Transverse colon (tissue), 4 donors: Measurements from ENCODE around the gene MYCT1. TPM values are rescaled to one million over a fixed set of nuclear protein-coding genes. Genes with fewer than 3 reads are reported as not detected.
"Not testable (repeated sequence)": the region's sequence is repeated elsewhere in the genome, so short reads cannot be mapped to it uniquely, and the experiment has no call there.

Source experiments
- DNase-seq: peaks from one replicate; pipeline ENCODE4 v3.0.0-alpha.2; 2019
- H3K27ac ChIP-seq, 4 donors: fragments of 200-600 bp; sonication (generic); 2 replicates each; pipeline ENCODE4 v1.5.1; 2016 to 2018; ENCODE audit warnings: inconsistent platforms in 4 of 4
- H3K27me3 ChIP-seq: fragments of 200-600 bp; sonication (generic); 2 replicates; pipeline ENCODE4 v1.5.1; 2017; ENCODE audit warnings: inconsistent platforms
- H3K36me3 ChIP-seq, 4 donors: fragments of 200-600 bp; sonication (generic); 2 replicates each; pipeline ENCODE4 v1.5.1; 2017 to 2019; ENCODE audit warnings: inconsistent platforms in 4 of 4
- H3K4me1 ChIP-seq, 4 donors: fragments of 200-600 bp; sonication (generic); 2 replicates each; pipeline ENCODE4 v1.5.1; 2017 to 2020; ENCODE audit warnings: inconsistent platforms in 4 of 4
- H3K4me3 ChIP-seq, 4 donors: fragments of 200-600 bp; sonication (generic); 1 replicate in 1 of 4; 2 replicates in 3 of 4; pipeline versions ENCODE4 v1.5.1 to v1.6.1; 2017 to 2019; ENCODE audit warnings: inconsistent platforms in 4 of 4
- H3K9me3 ChIP-seq, 2 donors: fragments of 200-600 bp; sonication (generic); 2 replicates each; pipeline ENCODE4 v1.5.1; 2017 to 2019; ENCODE audit warnings: inconsistent platforms in 2 of 2
- CTCF ChIP-seq, 5 experiments: fragments of 200-600 bp in 3 of 5; fragments of 450-650 bp in 2 of 5; sonication (generic) in 3 of 5; IDR thresholded peaks; 1 replicate in 2 of 5; 2 replicates in 3 of 5; pipeline ENCODE4 v1.5.1; 2016 to 2017; ENCODE audit warnings: antibody characterized with exemption in 5 of 5, inconsistent platforms in 3 of 5, mild to moderate bottlenecking in 2 of 5, moderate library complexity in 1 of 5
- EP300 ChIP-seq: sonication (generic); formaldehyde crosslinking; IDR thresholded peaks from one replicate; pipeline ENCODE4 v1.6.1; 2017; ENCODE audit warnings: antibody characterized with exemption, low read depth
- POLR2A ChIP-seq: fragments of 450-650 bp; IDR thresholded peaks from one replicate; pipeline ENCODE4 v1.6.1; 2016; ENCODE audit warnings: antibody characterized with exemption, mild to moderate bottlenecking, moderate library complexity
- POLR2AphosphoS5 ChIP-seq, 3 donors: sonication (generic); formaldehyde crosslinking; IDR thresholded peaks; one replicate each; pipeline ENCODE4 v1.6.1; 2016; ENCODE audit warnings: antibody characterized with exemption in 3 of 3
- WGBS, 2 donors: methylation state at CpG; one replicate each; pipeline ENCODE4 v1.1.5; 2018; ENCODE audit warnings: low coverage in 1 of 2; 5-methylcytosine and 5-hydroxymethylcytosine counted together
- in situ Hi-C, 4 donors: fragments of 200-750 bp; cut with MboI; loops; one replicate each; pipeline versions ENCODE4 v1.15.0 to v1.15.1; 2017; ENCODE audit warnings: low sequenced_read_pairs in 3 of 4, low pct_ligation_motif_present in 1 of 4, low pct_unique_long_range_greater_than_20kb in 1 of 4
- intact Hi-C: fragments of 100-400 bp; cut with DNase I; formaldehyde crosslinking; loops from one replicate; pipeline ENCODE4 v1.15.1; 2023; ENCODE audit warnings: low total_unique reads
- total RNA-seq, 4 donors: library from RNA; depleted of rRNA; stranded (reverse); fragments of >200 nt; gene quantifications; one replicate each; pipeline ENCODE4 v1.1.0, GENCODE V29; 2016

MYCT1 gene
- total RNA-seq, 4 donors from 2014 or later: 0.20 to 2.4 (median 2.3) TPM; not detected in 1

DNA sequence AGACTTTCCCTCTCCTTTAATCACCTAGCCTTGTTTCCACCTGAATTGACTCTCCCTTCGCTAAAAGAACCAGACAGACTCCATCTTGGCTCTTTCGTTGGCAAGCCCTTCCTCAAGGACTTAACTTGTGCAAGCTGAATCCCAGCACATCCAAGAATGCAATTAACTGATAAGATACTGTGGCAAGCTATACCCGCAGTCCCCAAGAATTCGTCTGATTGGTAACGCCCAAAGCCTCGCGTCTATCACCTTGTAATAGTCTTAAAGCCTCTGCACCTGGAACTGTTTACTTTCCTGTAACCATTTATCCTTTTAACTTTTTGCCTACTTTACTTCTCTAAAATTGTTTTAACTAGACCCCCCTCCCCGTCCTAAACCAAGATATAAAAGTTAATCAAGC is 15.6 kb upstream of the MYCT1 start:
- Histone ChIP-seq H3K4me3 (no peak overlapping the region), H3K27ac (no peak overlapping the region), H3K27me3 (no peaks in the 10 kb centered on the region), H3K9me3 (no peaks in the 10 kb centered on the region), H3K4me1 (no peaks in the 10 kb centered on the region), H3K36me3 (no peaks in the 10 kb centered on the region)
- TF ChIP-seq POLR2AphosphoS5 (IDR thresholded peaks at IDR 0.05) (no peak), POLR2A (no peak), EP300 (no peak), CTCF (IDR thresholded peaks at IDR 0.05) (no peak)
- no peak for DNase-seq
- WGBS, 2 donors: 66 to 73% methylated on average over 8 of the region's 8 CpGs
- intact Hi-C loops: no loop called here
- in situ Hi-C loops: no loop called here

DNA sequence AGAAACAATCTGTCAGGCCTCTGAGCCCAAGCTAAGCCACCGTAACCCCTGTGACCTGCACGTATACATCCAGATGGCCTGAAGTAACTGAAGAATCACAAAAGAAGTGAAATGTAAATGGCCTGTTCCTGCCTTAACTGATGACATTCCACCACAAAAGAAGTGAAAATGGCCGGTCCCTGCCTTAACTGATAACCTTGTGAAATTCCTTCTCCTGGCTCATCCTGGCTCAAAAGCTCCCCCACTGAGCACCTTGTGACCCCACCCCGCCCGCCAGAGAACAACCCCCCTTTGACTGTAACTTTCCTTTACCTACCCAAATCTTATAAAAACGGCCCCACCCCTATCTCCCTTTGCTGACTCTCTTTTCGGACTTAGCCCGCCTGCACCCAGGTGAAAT is 14.8 kb upstream of the MYCT1 start:
- H3K4me1 ChIP-seq, DNase-seq, intact Hi-C loops, H3K27ac ChIP-seq, H3K36me3 ChIP-seq, H3K27me3 ChIP-seq, H3K4me3 ChIP-seq, in situ Hi-C loops, H3K9me3 ChIP-seq: not testable (repeated sequence)
- WGBS, 2 donors: 40 to 59% methylated on average over 1 to 8 of the region's 8 CpGs

DNA sequence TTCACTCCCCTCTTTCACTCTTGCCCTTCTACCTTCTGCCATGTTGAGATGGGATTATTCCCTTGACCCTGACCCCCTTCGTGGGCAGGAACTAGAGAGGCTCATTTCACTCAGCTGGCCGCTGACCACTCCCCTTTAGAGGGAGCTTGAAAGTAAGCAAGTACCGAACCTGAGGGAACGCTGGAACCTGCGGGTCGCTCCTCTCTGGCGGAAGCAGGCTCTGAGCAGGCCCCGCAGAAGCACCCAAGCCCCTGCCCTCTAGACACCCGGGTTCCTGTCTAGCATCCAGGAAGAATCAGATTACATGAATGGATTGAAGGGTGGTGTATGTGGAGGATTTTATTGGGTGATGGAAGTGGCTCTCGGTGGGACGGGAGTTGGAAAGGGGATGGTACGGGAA is 11.9 kb upstream of the MYCT1 start:
- in situ Hi-C loops (no loop called here), intact Hi-C loops (no loop called here)
- no peaks in the 10 kb centered on the region for H3K27me3 ChIP-seq
- H3K4me1 ChIP-seq: no peaks in the 10 kb centered on the region
- no peak for DNase-seq
- H3K27ac ChIP-seq: no peak overlapping the region
- no peaks in the 10 kb centered on the region for H3K36me3 ChIP-seq
- WGBS, 2 donors: 85 to 88% methylated on average over 4 to 12 of the region's 12 CpGs
- H3K4me3 ChIP-seq: no peak overlapping the region
- H3K9me3 ChIP-seq: no peaks in the 10 kb centered on the region
- TF ChIP-seq EP300 (no peak), POLR2A (no peak), POLR2AphosphoS5 (IDR thresholded peaks at IDR 0.05) (no peak), CTCF (IDR thresholded peaks at IDR 0.05) (no peak)

GRCh38 chr6:152695372-152696045 is 2.2 kb upstream of the MYCT1 start:
- Histone ChIP-seq H3K9me3 (no peaks in the 10 kb centered on the region), H3K36me3 (no peaks in the 10 kb centered on the region), H3K27ac (no peak overlapping the region), H3K27me3 (peaks cover 3% of the 10 kb centered on the region), H3K4me3 (no peak overlapping the region), H3K4me1 (no peaks in the 10 kb centered on the region)
- no peak for DNase-seq
- WGBS, 2 donors: 54 to 64% methylated on average over 3 of the region's 3 CpGs
- in situ Hi-C loops (no loop called here), intact Hi-C loops (no loop called here)
- no peak for TF ChIP-seq CTCF (IDR thresholded peaks at IDR 0.05)
- TF ChIP-seq POLR2AphosphoS5 (IDR thresholded peaks at IDR 0.05): no peak
- no peak for TF ChIP-seq POLR2A
- TF ChIP-seq EP300: no peak

DNA sequence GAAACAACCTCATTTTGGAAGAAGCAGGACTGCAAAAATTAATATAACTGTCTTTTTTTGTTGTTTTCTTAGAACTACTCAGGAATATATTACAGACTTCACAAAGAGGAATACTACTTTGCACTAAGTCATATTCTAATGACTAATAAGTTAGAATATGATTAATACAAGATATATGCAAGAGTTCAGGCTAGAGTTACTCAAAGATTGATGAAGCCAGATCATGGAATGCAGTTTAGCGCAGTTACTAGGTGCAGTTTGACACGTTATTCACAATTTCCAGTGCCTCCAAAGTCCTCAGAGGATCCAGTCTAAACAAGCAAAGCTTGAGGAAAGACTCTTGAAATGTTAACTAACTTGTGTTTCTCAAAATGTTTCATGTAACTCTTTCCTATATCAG is 1.2 kb upstream of the MYCT1 start:
- TF ChIP-seq EP300 (no peak), POLR2A (no peak), CTCF (IDR thresholded peaks at IDR 0.05) (no peak), POLR2AphosphoS5 (IDR thresholded peaks at IDR 0.05) (no peak)
- in situ Hi-C loops (no loop called here), intact Hi-C loops (no loop called here)
- Histone ChIP-seq H3K4me1 (no peaks in the 10 kb centered on the region), H3K27ac (no peak overlapping the region), H3K9me3 (no peaks in the 10 kb centered on the region), H3K27me3 (peaks cover 3% of the 10 kb centered on the region), H3K4me3 (no peak overlapping the region), H3K36me3 (no peaks in the 10 kb centered on the region)
- WGBS, 2 donors: 58 to 61% methylated on average over 2 of the region's 2 CpGs
- DNase-seq: no peak
